ACC112 (cell line): ENCODE data around the gene ASCL1.

Experiments
- H2AFZ ChIP-seq: fragments of 200-600 bp; sonication (generic); one replicate; pipeline ENCODE4 v1.6.0; 2017; ENCODE audit warnings: antibody characterized with exemption, low read length; ENCODE audit not compliant: unreplicated experiment
- H3K27ac ChIP-seq: fragments of 200-600 bp; sonication (generic); 2 replicates; pipeline ENCODE4 v1.5.1; 2014; ENCODE audit warnings: low read depth, mild to moderate bottlenecking, antibody characterized with exemption, low read length, moderate library complexity
- H3K27me3 ChIP-seq: fragments of 200-600 bp; sonication (generic); 2 replicates; pipeline ENCODE4 v1.6.1; 2014; ENCODE audit warnings: mild to moderate bottlenecking, antibody characterized with exemption, low read length, moderate library complexity, mixed read lengths; ENCODE audit not compliant: insufficient read depth
- H3K36me3 ChIP-seq: fragments of 200-600 bp; sonication (generic); 2 replicates; pipeline ENCODE4 v1.6.1; 2016; ENCODE audit warnings: mild to moderate bottlenecking, antibody characterized with exemption, low read length, moderate library complexity, mixed read lengths; ENCODE audit not compliant: insufficient read depth
- H3K4me1 ChIP-seq: fragments of 200-600 bp; sonication (generic); one replicate; pipeline ENCODE4 v1.6.1; 2016; ENCODE audit warnings: low read length, mixed read lengths; ENCODE audit not compliant: insufficient read depth, unreplicated experiment, control insufficient read depth
- H3K4me3 ChIP-seq: fragments of 200-600 bp; sonication (generic); 2 replicates; pipeline ENCODE4 v1.5.1; 2014; ENCODE audit warnings: mild to moderate bottlenecking, low read depth, low read length
- H3K79me2 ChIP-seq: fragments of 200-600 bp; sonication (generic); one replicate; pipeline ENCODE4 v1.6.0; 2016; ENCODE audit warnings: low read length; ENCODE audit not compliant: control insufficient read depth, unreplicated experiment, insufficient read depth

ASCL1 gene

DNA sequence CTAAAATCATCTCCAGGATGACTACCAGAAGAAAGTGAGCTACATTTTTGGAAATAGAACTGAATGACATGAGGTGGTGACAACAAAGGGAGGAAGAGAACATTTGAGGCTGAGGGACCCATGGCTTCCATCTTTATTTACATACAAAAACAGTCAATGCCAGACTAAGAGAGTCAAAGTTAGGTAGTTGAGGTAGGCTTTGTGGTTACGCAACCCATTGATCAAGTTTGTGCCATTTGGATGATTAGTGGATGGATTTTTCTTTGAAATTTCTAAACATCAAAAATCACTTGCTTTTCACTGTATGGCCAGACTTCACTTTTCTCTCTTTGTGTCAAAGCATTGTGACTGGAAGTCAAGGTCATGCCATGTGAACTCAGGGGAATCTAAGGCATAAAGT, 22.9 kb downstream of the ASCL1 start:
- Histone ChIP-seq H3K4me3 (no peak overlapping the region), H3K27me3 (no peaks in the 10 kb centered on the region), H2AFZ (no peak overlapping the region), H3K27ac (no peak overlapping the region), H3K79me2 (no peaks in the 10 kb centered on the region), H3K36me3 (no peaks in the 10 kb centered on the region), H3K4me1 (no peaks in the 10 kb centered on the region)

DNA sequence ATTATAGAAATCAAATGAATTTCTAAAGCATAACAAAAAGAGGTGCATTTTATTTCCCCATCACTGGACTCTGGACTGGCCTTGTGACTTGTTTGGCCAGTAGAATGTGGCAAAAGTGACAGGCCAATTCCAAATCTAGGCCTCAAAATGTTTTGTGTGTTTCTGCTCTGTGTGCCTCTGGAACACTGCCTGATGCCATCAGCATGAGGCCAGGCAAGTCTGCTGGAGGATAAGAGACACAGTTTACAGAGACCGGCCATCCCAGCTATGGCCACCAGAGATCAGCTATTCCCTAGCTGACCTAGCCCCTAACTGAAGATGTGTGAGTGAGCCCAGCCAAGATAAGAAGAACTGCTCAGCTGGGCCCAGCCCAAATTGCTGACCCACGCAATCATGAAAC, 32.9 kb downstream of the ASCL1 start:
- Histone ChIP-seq H3K27ac (no peak overlapping the region), H3K4me3 (no peak overlapping the region), H3K36me3 (no peaks in the 10 kb centered on the region), H3K4me1 (no peaks in the 10 kb centered on the region), H3K79me2 (no peaks in the 10 kb centered on the region), H3K27me3 (no peaks in the 10 kb centered on the region), H2AFZ (no peak overlapping the region)

DNA sequence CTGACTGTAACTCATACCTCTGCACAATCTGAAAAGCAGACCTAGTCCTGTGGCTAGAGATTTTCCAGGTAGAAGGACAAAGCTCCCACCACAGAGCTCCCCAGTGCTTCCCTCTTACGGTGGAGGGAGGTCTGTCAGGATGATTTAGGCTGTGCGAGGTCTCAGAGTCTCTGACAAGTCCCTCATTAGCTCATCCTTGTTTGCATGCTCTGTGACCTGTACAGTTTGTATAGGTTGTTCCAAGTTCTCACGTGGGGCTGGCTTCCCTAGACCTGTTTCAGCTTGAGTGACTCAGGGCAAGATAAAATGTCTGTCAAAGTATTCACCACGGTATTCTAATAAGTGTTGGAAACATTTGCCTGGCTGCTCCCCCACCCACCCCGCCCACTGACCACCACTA, 34.8 kb downstream of the ASCL1 start:
- Histone ChIP-seq H3K27ac (no peak overlapping the region), H2AFZ (no peak overlapping the region), H3K4me1 (no peaks in the 10 kb centered on the region), H3K79me2 (no peaks in the 10 kb centered on the region), H3K27me3 (no peaks in the 10 kb centered on the region), H3K36me3 (no peaks in the 10 kb centered on the region), H3K4me3 (no peak overlapping the region)

DNA sequence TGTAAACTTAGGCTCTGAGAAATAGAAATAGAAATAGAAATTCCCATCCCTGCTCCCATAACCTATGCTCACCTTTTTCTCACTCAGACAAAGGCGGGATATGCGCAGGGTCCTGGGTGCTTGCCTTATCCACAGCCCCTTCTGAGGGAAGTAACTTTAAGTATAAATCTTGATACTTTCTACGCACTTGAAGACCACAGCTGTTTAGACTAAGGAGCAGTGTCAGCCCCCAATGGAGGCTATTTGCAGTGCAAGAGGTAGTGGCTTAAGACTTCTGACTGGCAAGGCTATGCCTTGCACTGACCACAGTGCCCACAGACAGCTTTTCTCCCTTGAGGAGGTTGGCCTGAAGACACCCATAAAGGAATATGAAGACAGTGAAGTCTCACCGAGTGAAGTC, 35.2 kb downstream of the ASCL1 start:
- H3K4me1 ChIP-seq: no peaks in the 10 kb centered on the region
- H3K27me3 ChIP-seq: no peaks in the 10 kb centered on the region
- no peaks in the 10 kb centered on the region for H3K79me2 ChIP-seq
- H3K27ac ChIP-seq: no peak overlapping the region
- no peak overlapping the region for H2AFZ ChIP-seq
- no peaks in the 10 kb centered on the region for H3K36me3 ChIP-seq
- H3K4me3 ChIP-seq: no peak overlapping the region

DNA sequence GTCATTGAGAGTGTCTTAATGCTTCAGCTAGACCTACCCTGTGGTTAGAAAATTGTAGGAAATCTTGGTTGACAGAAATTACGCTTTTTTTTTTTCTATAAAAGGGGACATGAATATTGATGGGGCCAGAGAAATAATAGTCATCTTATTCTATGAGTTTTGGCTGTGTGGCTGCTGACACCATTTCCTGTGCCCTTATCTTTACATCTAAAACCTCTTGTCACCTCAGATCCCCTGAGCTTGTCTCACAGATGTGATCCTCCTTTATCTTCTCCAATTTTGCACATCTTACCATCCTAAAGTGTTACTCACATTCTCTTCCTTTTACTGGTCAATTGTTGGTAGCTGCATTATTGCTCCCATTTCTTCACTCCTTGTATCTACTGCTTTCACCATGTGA, 36.1 kb downstream of the ASCL1 start:
- Histone ChIP-seq H3K4me1 (no peaks in the 10 kb centered on the region), H3K36me3 (no peaks in the 10 kb centered on the region)

DNA sequence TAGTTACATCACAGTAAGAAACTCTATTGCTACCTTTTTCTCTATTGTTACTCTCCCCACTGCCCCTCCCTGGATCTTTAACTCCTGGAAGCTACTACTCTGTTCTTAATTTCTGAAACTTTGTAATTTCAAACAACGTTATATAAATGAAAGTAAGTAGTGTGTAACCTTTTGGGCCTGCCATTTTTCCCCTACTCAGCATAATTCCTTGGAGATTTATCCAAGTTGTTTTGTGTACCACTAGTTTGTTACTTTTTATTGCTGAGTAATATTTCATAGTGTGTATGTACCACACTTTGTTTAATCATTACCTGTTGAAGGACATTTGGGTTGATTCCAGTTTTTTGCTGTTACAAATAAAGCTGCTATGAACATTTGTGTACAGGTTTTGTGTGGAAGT, 37.9 kb downstream of the ASCL1 start:
- Histone ChIP-seq H3K36me3 (no peaks in the 10 kb centered on the region), H3K4me1 (no peaks in the 10 kb centered on the region), H3K79me2 (no peaks in the 10 kb centered on the region), H3K4me3 (no peak overlapping the region), H3K27me3 (no peaks in the 10 kb centered on the region), H3K27ac (no peak overlapping the region), H2AFZ (no peak overlapping the region)

More for the DNA sequence above, 36.1 kb downstream of the ASCL1 start:
- H3K4me3 ChIP-seq: no peak overlapping the region
- H3K27ac ChIP-seq: no peak overlapping the region
- no peak overlapping the region for H2AFZ ChIP-seq
- no peaks in the 10 kb centered on the region for H3K79me2 ChIP-seq
- no peaks in the 10 kb centered on the region for H3K27me3 ChIP-seq
